Mesodermal cell (in vitro differentiated cells): Measurements from ENCODE around the gene FAM111A.
A peak's percentile ranks its signal among the peaks of the same experiment; 100 is the strongest.

Source experiments
- H3K27ac ChIP-seq: 2 replicates; pipeline ENCODE4 v1.7.0; 2013; ENCODE audit warnings: mild to moderate bottlenecking, low read depth, low read length, moderate library complexity; ENCODE audit not compliant: severe bottlenecking
- H3K36me3 ChIP-seq: 2 replicates; pipeline ENCODE4 v1.7.1; 2013; ENCODE audit warnings: mild to moderate bottlenecking, low read length, moderate library complexity; ENCODE audit not compliant: control insufficient read depth, insufficient read depth
- H3K4me1 ChIP-seq: one replicate; pipeline ENCODE4 v1.7.1; 2013; ENCODE audit warnings: mild to moderate bottlenecking, low read length; ENCODE audit not compliant: insufficient read depth, control insufficient read depth, poor library complexity, severe bottlenecking
- H3K4me3 ChIP-seq: 2 replicates; pipeline ENCODE4 v1.7.0; 2013; ENCODE audit warnings: low read length, control low read depth, mild to moderate bottlenecking; ENCODE audit not compliant: insufficient read depth, poor library complexity, severe bottlenecking; ENCODE audit errors: extremely low read depth
- H3K9me3 ChIP-seq: 2 replicates; pipeline ENCODE4 v1.7.1; 2013; ENCODE audit warnings: mild to moderate bottlenecking, low read length, moderate library complexity; ENCODE audit not compliant: control insufficient read depth
- WGBS, 2 experiments: methylation state at CpG; one replicate each; pipeline ENCODE4 v1.1.5; 2013; ENCODE audit warnings: missing lambda C conversion rate in 2 of 2; ENCODE audit not compliant: insufficient coverage in 2 of 2; 5-methylcytosine and 5-hydroxymethylcytosine counted together

FAM111A gene

GRCh38 chr11:59181746-59182456, 39.2 kb downstream of the FAM111A start:
- Histone ChIP-seq H3K4me1 (no peaks in the 10 kb centered on the region), H3K36me3 (peaks cover 18% of the 10 kb centered on the region), H3K4me3 (no peak overlapping the region), H3K9me3 (peaks cover 7% of the 10 kb centered on the region), H3K27ac (no peak overlapping the region)
- 94% methylated on average over 15 to 29 of the region's 33 CpGs for WGBS, 2 experiments

DNA sequence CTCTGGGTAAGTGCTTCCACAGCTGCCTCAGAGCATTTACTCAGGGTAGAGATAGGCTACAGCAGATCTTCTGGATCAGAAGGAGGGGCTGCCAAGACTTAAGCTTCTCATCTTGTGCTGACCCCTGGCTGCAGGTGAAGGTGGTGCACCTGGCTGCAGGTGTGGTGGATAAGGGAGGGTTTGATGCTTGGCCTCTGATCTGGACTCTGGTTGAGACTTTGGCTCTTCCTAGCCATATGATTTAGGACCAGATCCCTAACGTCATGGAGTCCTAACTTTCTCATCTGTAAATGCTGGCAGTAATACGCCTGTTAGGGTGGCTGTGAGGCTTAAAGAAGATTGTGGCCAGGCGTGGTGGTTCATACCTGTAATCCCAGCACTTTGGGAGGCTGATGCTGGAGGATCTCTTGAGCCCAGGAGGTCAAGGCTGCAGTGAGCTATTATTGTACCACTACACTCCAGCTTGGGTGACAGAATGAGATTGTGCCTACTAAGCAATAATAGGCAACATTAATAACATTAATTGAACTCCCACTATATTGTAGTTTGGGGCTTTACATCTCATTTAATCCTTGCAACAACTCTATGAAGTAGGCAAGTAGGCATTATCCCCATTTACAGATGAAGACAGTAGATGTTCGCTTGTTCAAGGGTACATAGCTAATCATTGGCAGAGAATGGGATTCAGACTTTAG, 39.9 kb downstream of the FAM111A start:
- Histone ChIP-seq H3K9me3 (peaks cover 7% of the 10 kb centered on the region), H3K36me3 (peaks cover 16% of the 10 kb centered on the region), H3K27ac (no peak overlapping the region), H3K4me1 (no peaks in the 10 kb centered on the region), H3K4me3 (no peak overlapping the region)
- WGBS, 2 experiments = 92 to 100% methylated on average over 2 to 3 of the region's 4 CpGs

GRCh38 chr11:59183771-59184170, 41.1 kb downstream of the FAM111A start:
- H3K36me3 ChIP-seq = peaks cover 19% of the 10 kb centered on the region
- peaks cover 7% of the 10 kb centered on the region for H3K9me3 ChIP-seq
- no peak overlapping the region for H3K27ac ChIP-seq
- no peak overlapping the region for H3K4me3 ChIP-seq
- H3K4me1 ChIP-seq = peaks cover 3% of the 10 kb centered on the region
- WGBS, 2 experiments = 89% methylated on average over 1 of the region's 1 CpG; no CpG with 5 or more reads in 1 of the 2 experiments

DNA sequence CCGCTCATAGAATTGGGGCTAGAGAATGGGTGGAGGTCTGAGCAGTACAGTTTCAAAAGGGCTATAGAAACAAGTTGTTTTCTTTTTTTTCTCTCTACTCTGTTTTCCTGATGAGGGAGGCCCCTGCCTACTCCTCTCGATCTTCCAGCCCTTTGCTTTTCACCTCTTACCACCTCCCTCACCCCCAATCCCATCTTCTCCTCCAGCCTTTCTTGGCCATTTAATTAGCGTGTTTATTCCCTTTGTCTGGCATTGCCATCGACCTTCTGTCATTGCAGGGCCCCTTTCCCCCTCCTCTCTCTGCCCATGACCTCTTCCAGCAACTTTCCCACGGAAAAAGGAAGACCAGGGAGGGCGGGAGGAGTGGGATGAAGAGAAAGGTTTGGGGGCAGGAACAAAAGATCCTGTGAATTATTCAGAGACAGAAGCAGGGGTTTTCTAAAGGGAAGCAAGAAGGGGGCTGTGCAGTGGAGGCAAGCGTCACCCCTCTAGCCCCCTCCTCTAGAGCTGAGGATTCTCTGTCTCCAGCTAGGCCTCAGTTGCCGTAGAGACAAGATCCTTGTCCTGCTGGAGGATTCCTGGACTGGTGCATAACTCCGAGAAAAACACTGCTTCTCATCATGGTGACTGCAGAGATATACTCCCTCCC, 42.2 kb downstream of the FAM111A start:
- Histone ChIP-seq H3K4me1 (peaks cover 9% of the 10 kb centered on the region), H3K4me3 (no peak overlapping the region), H3K27ac (peak overlapping the region; percentile 33)

GRCh38 chr11:59185386-59185945, 42.8 kb downstream of the FAM111A start:
- Histone ChIP-seq H3K9me3 (no peaks in the 10 kb centered on the region), H3K4me3 (no peak overlapping the region), H3K36me3 (peaks cover 31% of the 10 kb centered on the region), H3K27ac (peak overlapping the region; percentile 33), H3K4me1 (peaks cover 9% of the 10 kb centered on the region)
- 88 to 100% methylated on average over 2 to 4 of the region's 5 CpGs for WGBS, 2 experiments

More for the DNA sequence above, 42.2 kb downstream of the FAM111A start:
- Histone ChIP-seq H3K9me3 (no peaks in the 10 kb centered on the region), H3K36me3 (peaks cover 24% of the 10 kb centered on the region)
- WGBS, 2 experiments = 78 to 86% methylated on average over 2 to 4 of the region's 9 CpGs

GRCh38 chr11:59186130-59186594, 43.5 kb downstream of the FAM111A start:
- 60 to 78% methylated on average over 1 to 5 of the region's 5 CpGs for WGBS, 2 experiments
- Histone ChIP-seq H3K9me3 (no peaks in the 10 kb centered on the region), H3K36me3 (peaks cover 36% of the 10 kb centered on the region), H3K4me1 (peaks cover 9% of the 10 kb centered on the region), H3K4me3 (no peak overlapping the region), H3K27ac (no peak overlapping the region)

- Histone ChIP-seq H3K36me3 (peaks cover 39% of the 10 kb centered on the region), H3K9me3 (no peaks in the 10 kb centered on the region), H3K27ac (no peak overlapping the region), H3K4me1 (peaks cover 9% of the 10 kb centered on the region), H3K4me3 (no peak overlapping the region)
- WGBS, 2 experiments = 86% methylated on average over 2 of the region's 3 CpGs; no CpG with 5 or more reads in 1 of the 2 experiments
Measured at GRCh38 chr11:59187035-59187434, 44.4 kb downstream of the FAM111A start.

DNA sequence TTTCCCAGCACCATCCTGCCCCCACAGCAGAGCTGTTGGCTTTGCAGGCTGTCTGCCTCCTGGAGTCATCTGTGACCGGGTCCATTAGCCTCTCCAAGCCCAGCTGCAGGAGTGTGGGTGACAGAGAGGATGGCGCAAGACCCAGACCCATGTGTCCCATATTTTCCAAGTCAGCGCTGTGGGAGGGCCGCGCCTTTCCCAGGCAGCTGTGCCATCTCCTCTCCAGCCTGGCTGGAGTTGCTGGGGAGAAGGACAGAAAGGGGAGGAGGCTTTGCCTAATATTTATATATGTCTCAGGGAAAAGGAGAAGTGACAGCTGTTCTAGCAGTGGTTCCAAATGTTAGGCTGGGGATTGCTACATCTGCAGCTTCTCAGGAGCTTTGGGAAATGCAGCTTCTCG, 44.9 kb downstream of the FAM111A start:
- peaks cover 9% of the 10 kb centered on the region for H3K4me1 ChIP-seq
- 92 to 97% methylated on average over 4 to 5 of the region's 6 CpGs for WGBS, 2 experiments
- no peaks in the 10 kb centered on the region for H3K9me3 ChIP-seq
- no peak overlapping the region for H3K4me3 ChIP-seq
- H3K36me3 ChIP-seq = peaks cover 39% of the 10 kb centered on the region
- no peak overlapping the region for H3K27ac ChIP-seq

GRCh38 chr11:59188954-59189353, 46.3 kb downstream of the FAM111A start:
- Histone ChIP-seq H3K4me1 (peaks cover 9% of the 10 kb centered on the region), H3K27ac (peak overlapping the region; percentile 47), H3K9me3 (no peaks in the 10 kb centered on the region), H3K36me3 (peaks cover 45% of the 10 kb centered on the region), H3K4me3 (no peak overlapping the region)
- 88 to 100% methylated on average over 2 to 3 of the region's 4 CpGs for WGBS, 2 experiments

DNA sequence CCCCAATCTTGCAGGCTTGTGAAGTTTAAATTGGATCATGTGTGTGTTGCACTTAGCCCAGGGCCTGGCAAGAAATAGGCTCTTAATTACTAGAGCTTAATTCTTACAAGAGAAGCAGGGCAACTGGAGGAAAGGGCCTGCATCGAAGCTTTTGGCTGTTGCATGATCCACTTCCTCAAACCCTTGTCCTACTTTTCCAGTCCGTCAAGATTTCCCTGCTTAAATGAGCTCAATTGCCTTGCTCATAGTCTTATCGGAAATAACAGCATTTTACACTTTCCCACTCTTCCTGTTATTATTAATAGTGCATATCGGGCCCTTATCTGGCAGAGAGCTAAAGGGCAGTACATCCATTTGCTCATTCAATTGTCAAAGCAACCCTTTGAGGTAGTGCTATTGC, 47.3 kb downstream of the FAM111A start:
- H3K4me1 ChIP-seq = peaks cover 9% of the 10 kb centered on the region
- H3K9me3 ChIP-seq = no peaks in the 10 kb centered on the region
- no peak overlapping the region for H3K4me3 ChIP-seq
- H3K27ac ChIP-seq = no peak overlapping the region
- H3K36me3 ChIP-seq = peaks cover 48% of the 10 kb centered on the region
- WGBS, 2 experiments = 89 to 100% methylated on average over 3 of the region's 4 CpGs
